Measurements from ENCODE around the gene ENDOU.
A peak's percentile ranks its signal among the peaks of the same experiment; 100 is the strongest.

Gene ENDOU

DNA sequence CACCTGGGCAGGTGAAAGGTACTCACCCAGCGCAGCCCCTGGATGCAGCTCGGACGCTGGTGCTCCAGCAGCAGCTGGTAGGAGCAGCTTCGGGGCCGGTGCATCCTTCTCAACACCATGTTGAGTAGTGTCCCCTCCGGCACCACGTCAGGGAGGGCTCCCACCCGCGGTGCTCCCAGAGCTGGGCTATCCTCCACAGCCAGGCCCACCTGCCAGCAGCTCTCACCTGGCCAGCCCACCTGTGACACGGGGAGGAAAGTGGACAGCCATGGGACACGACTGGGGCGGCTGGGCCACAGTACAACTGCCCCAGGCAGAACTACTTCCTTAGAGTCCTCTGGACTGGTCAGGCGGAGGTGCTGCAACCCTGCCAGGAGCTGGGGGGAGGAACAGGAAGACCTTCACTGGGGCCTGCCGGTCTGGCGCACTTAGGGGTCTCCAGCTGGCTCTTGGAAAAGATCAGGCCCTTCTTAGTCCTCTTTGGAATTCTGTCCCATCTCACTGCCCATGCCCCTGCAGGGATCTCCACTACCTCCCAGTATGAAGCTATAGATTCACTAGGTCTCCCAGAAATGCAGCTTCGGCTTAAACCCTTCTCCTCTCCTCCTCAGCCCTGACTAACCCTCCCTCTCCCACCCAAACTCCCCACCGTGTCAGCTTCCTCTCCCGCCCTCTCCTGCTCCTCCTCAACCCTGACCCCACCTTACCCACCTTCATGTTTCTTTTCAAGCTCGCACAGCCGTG is 32.7 kb upstream of the ENDOU start:
- DNase-seq (ENCODE audit: insufficient read length, low spot score) (no peak), FAIRE-seq (no peak)

DNA sequence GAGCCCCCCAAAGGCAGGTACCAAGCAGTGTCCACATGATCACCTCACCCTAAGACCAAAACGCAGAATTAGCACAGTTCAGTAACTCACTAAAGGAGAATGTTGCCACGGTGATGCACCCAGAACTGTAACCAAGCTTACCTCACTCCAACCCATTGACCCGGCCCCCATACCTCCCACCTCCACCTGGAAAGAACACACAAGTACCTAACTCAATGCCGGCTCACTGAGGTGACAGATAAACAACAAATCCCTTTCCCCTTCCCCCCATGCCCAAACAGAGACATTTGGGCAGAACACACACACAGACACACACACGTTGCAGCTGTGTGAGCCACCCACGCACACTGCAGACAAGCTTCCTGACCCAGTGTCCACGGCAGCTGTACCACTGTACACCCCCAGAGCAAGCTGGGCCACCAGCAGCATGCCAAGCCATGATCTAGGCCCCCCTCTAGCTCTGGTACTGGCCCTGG is 32.1 kb upstream of the ENDOU start:
- FAIRE-seq (no peak), DNase-seq (ENCODE audit: insufficient read length, low spot score) (no peak)

DNA sequence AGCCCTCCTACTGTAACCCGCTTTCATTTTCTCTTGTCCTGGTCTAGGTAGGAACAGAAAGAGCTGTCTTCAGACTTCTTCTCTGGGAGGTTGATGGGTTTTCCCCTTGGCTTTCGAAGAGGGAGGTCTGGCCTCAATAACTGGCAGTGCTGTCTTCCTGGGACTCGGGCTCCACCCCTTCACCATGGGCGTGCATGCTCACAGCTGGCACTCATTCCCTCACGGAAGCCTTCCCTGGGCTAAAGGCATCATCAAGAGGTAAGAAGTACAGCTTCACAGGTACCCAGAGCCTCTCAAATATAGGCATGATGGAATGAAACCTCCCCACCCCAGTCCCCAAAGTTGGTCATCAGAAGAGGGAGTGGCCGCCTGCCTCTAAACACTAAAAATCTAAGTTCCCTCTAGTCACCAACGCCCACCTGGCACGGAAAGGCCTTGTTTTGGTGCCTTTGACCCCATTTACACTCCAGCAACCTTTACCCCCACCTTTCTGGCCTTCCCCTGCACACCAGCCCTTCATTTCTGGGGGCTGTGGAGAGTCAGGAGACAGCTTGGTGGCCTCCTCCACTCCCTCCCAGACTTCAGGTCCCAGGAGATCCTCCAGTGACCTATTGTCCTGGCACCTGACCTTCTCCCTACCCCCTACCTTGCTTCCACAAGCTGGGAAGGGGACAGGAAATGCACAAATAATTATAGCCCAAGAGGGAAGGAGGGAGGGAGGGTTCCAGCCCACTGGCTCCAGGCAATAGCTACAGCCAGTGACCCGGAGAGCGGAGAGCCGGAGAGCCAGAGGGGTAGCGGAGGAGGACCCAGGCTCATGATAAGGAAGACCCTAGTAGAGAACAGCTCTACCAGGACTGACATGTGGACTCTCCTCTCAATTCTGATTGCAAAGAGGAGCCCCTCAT is 30.6 kb upstream of the ENDOU start:
- FAIRE-seq (peak; percentile 94), DNase-seq (ENCODE audit: insufficient read length, low spot score) (peak; percentile 79)

DNA sequence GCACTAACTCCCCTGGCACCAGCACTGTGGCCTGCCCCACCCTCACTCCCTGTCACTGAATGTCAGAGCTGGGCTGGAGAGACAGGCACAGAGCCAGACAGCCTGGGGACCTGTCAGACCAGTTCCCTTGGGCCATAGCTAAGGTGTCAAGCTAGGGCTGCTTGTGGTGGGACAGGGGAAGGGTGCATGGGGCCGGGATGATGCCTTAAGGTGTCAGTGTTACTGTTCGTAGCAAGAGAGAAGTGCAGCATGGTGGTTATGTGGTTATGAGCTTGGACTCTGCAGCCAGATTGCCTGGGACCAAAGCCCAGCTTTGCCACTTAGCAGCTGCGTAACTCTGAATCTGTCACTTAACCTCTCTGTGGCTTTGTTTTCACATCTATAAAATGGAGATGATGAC is 29.6 kb upstream of the ENDOU start:
- DNase-seq (ENCODE audit: insufficient read length, low spot score), result peak; percentile 47
- no peak for FAIRE-seq

DNA sequence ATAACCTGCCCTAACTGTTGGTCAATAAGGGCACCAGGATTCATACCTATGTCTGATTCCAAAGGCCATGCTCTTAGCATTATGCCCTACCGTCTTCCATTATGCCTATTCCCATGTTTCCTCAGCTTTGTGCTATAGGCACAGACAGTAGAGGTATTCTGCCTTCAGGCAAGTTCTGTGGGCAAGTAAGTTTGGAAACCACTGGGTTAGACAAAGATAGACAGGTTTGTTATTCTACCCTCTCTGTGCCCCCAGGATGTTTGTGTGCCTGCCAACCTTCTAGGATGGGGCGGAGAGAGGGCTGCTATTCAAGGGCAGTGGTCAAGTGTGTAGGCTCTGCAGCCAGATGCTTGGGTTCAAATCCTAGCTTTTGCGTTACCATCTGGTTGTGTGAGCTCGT is 28.8 kb upstream of the ENDOU start:
- FAIRE-seq (no peak), DNase-seq (ENCODE audit: insufficient read length, low spot score) (no peak)

DNA sequence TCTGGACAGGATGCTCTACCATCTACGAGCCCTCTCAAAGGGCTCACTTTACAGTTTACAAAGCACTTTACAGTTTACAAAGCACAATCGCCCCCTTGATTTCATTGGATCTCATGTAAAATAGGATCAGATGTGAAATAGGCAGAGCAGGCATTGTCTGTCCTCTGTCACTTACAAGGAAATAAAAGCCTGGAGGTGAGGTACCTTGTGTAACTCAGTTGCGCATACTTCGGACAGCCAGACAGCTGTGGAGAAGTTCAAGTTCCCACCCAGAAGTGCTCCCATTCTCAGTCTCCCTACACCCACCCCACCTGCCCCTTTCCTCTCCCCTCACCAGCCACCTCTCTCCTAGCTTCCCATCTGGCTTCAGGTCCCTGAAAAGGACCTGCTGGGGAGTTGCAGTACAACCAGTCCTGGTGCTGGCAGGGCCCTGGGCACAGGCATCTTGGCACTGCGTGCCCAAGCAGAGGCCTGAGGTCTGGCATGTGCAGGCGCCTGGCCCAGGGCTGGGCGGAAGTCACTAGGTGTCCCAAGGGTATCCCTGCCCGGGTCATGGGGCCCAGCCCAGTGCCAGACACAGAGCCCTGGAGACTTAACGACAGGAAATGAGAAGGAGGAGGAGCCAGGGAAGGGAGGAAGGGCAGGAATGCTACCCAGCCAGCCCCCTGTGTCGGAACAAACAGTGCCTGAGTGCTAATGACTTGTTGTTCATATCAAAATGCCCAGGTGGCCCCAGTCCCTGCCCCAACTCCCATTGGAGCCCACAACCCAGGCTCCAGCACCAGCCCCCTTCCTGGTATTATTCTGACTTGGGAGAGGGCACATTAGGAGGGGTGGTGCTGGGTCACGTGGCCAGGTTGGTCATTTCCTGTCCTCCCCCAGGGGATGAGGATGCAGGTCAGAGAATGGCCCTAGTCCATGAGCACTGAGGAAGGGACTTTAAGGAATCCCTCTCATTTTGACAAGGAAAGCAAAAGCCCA is 28.0 kb upstream of the ENDOU start:
- no peak for DNase-seq (ENCODE audit: insufficient read length, low spot score)
- peak; percentile 66 for FAIRE-seq

DNA sequence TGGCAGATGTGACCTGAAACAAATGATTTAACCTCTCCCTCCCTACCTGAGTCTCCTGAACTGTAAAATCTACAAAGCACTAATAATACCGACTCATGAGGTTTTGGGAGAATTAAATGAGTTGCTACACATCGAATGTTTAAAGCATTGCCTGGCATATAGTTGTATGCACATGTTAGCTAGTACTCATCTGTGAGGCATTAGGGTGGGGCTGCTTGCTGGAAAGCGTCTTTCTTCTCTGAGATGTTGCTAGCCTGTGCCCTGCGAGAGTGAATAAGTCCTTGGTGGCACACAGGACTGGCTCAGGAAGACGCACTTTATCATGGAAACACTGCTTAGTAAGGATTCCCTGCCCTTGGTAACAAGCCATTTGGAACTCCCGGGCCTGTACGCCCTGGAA is 27.3 kb upstream of the ENDOU start:
- DNase-seq (ENCODE audit: insufficient read length, low spot score) (no peak), FAIRE-seq (no peak)

DNA sequence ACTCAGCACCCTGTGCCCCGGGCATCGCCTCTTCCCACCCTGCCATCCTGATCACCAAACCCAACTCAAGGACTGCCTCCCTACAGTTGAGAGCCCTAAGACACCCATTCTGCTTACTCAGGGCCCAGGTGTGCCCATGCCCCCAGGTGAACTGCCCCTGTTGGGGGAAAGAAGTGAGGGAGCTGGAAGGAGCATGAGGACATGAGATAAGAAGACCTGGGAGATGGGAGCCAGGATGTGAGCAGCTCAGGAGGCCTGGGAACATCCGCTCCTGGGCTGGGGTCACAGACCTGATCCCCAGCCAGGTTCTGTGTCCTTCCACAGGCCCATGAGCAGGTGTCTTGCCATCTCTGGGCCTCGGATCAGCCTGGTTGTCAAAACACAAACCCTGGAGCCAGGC is 26.8 kb upstream of the ENDOU start:
- no peak for FAIRE-seq
- DNase-seq (ENCODE audit: insufficient read length, low spot score), result no peak

DNA sequence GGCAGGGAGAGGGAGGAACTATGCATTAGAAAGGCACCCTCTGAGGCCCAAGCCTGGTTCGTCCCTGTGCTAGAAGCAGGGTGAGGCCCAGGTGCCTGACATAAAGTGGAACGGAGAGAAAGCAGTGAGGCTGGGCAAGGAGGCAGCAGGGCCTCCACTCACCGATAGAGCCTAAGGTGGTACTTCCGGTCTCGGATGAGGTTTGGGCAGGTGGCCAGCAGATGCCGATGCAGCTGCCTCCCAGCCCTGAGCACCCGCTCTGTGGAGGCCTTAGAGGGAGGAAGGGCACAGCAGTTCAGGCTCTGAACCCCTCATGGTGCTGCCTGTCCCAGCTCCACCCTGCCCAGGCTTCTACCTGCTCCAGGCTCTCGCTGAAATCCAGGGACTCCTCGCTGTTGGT is 26.3 kb upstream of the ENDOU start:
- FAIRE-seq, result no peak
- no peak for DNase-seq (ENCODE audit: insufficient read length, low spot score)

DNA sequence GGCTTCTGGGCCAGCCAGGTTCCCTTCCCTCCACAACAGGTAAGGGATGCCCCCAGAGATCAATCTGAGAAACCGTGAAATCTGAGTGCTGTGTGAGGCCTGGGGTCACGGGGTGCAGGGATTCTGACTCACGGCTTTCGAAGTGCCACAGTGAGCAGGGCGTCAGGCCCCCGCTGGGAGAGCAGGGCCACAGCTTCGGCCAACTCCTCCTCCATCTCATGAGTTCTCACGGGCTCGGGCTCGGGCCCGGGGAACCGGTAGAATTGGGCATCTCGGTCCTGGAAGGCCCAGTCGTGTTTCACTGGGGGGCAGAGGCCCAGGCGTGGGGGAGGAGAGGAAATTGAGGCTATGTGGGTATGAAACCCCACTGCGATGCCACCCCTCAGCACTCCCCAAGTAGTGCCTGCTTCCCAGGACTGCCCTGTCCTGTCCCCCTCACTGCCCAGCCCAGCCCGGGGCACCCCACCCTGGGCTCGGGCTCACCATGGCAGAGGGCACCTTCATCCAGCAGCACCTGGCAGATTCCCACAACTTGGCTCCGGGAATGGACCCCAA is 25.7 kb upstream of the ENDOU start:
- DNase-seq (ENCODE audit: insufficient read length, low spot score) (no peak), FAIRE-seq (no peak)

DNA sequence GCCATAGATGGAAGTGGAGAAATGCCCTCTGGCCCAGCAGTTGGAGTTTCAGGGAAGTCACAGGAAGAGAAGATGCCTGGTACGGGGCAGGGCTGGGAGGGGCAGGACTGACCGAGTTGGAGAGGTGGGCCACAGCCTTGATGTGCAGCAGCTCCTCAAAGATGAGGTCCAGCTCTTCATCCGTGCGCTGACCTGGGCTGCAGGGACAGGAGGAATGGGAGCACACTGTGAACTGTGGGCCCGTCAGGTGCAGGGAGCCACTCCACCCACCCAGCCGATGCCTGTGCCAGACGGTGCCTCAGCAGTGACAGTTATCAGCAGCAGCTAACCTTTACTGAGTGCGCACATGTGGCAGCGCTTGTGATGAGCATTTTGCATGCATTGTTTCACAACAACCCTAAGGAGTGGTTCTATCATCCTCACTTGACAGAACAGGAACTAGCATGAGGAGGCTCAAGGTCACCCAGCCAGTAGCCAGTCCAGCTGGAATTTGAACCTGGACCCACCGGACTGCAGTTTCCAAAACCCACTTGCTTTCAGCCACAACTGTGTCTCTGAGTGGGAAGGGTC is 25.0 kb upstream of the ENDOU start:
- DNase-seq (ENCODE audit: insufficient read length, low spot score) (no peak), FAIRE-seq (no peak)

DNA sequence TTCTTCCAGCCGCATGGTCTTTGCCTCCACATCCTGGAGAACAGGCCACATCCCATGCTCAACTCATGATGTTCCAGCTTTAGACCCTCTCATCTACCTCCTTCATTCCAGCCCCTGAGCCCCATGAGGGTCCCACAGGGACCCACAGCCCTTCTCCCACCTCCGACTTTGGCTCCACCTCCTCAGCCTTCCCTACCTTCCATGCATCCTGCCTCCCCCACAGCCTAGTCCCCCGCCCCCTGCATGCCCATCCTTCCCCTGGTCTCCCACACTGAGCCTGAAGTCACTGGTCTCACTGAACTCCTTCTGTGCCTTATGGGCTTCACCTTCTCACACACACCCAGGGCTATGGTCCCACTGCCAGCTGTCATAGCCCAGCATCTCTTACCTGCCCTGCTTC is 23.6 kb upstream of the ENDOU start:
- no peak for FAIRE-seq
- no peak for DNase-seq (ENCODE audit: insufficient read length, low spot score)

DNA sequence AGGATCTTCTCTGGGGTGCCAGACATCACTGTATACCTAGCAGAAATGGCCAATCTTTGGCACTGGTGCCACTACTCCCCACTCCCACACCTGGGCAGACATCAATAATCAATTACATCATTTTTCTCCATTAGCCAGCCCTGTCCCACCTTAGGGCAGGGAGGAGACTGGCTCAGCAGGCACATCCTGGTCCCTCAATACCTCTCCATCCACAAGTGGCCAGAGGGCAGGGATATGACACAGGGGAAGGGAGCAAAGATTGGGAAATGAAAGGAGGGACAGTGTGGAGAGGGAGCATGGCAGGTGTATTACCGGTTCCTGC is 23.2 kb upstream of the ENDOU start:
- DNase-seq (ENCODE audit: insufficient read length, low spot score) (no peak), FAIRE-seq (no peak)

DNA sequence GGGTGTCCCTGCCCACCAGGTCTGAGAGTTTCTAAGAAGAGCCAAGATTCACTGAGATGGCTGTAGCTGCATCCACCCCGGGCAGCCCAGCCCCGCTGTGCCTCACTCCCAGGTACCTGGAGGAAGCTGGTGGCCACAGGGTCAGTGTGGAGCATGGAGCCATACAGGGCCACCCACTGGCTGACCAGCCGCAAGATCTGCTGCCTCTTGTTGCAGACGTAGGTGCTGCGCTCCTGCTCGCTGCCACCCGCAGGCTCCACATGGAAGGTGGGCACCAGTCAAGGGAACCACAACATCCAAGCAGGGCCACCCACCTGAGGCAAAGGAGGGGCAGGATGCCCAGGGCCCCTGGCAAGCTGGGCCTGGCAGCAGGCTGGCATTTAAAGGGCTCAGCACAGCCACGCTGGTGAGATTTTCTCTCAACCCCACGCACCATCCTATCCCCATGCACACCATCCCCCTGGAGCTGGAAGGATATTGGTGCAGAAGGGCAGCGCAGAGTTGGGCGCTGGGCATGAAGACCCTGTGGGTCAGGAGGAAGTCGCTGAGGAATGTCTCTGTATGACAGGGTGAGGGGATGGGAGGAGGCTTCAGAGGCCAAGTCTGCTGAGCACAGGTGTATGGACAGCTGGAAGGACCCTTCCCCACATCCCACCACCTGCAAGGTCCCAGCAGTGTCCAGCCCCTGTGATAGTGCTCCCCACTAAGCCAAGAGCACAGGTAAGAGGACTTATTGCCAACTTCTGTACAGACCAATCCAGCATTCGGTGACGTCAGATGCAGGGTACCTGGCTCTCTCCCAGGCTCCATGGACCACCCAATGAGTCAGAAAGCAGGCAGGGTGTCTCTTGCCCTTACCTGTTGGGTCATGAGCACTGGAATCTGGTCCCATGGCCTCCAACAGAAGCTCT is 22.6 kb upstream of the ENDOU start:
- FAIRE-seq (no peak), DNase-seq (ENCODE audit: insufficient read length, low spot score) (no peak)

DNA sequence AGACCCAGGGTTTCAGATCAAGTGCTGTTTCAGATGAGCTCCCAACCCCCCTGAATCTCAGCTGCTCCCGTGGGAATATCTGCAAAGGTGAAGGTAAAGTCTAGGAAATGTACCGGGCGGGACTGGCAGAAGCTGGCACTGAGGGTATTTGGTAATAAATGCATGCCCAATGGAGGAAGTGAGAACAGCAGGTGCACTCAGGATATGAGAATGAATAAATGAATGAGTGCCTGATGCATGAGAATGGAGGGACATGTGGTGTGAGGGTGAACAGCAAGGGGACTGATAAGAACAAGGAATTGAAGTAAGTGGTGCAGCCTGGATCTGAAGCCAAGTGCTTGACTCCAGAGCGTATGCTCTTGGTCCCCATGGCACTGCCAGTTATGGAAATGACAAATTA is 21.8 kb upstream of the ENDOU start:
- DNase-seq (ENCODE audit: insufficient read length, low spot score) (no peak), FAIRE-seq (no peak)

DNA sequence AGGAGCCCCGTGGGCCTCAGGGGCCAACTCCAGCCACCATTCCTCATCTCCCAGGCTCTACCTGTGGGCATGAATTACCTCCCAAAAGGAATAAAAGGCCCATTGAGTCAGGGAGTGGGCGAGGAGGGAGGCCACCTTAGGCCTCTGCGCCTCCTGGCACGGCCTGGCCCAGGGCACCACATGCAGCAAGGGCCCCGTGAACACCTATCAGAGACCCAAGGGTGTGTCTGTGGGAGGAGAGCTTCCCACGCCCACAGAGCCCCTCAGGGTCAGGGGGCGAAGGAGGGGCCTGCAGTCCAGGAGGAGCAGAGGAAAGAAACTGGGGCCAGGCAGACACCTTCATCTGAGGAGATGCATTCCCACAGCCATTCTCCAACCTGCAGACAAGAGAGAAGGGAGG is 21.2 kb upstream of the ENDOU start:
- DNase-seq (ENCODE audit: insufficient read length, low spot score), result no peak
- no peak for FAIRE-seq

DNA sequence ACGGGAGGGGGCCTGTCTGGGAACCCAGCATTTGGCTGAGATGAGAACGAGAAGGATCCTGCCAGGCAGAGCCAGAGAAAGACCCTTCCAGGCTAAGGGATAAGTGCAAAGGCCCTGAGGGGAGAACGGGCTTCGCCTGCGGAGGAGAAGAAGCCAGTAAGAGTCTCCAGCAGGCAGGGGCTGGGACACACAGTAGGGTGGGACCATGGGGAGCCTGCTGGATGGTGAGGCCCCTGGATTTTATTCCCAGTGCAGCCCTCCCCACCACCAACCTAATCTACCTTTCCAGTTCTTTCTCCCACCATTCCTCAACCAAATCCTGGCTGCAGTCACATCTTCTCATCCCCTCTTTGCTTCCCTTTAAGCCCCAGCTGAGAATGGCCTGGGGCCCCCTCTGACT is 20.8 kb upstream of the ENDOU start:
- FAIRE-seq (no peak), DNase-seq (ENCODE audit: insufficient read length, low spot score) (no peak)

DNA sequence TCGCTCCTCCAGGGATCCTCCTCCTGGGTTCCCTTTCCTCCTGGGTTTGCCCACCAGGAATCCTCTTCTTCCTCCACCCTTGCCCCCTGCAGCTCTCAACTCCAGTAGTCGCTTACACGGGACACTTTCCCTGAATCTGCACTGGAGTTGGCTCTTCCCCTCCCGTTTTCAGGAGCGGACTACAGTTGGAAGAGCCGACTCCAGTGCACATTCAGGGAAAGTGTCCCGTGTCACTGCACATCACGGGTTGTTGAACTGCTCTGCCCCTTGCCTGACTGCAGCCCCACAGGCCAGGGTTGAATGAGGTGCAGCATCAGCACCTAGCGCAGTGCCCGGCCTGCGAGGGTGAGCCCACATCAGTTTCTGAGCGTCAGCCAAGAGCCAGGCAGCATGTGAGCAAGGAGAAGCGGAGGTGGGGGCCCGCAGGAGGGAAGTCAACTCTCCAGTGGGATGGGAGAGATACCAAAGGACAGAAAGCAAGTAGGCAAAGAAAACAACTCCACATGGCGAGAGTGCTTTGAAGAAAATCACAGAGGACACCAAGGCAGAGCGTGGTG is 20.3 kb upstream of the ENDOU start:
- FAIRE-seq, result no peak
- DNase-seq (ENCODE audit: insufficient read length, low spot score), result no peak
